GM12892 (cell line): ENCODE data around the gene RBM12.

Experiments
- DNase-seq: peaks from one replicate; pipeline ENCODE4 v3.0.0; 2011; ENCODE audit not compliant: insufficient read length
- FAIRE-seq: peaks from 2 replicates; lab custom pipeline; 2011; peaks lifted over from hg19 to GRCh38; lab: Jason Lieb, UNC
- POLR2A ChIP-seq: IDR thresholded peaks from 2 replicates; pipeline ENCODE4 v1.6.1; 2011; ENCODE audit warnings: low read depth, low read length, control low read depth
- POLR2AphosphoS5 ChIP-seq: IDR thresholded peaks from 2 replicates; pipeline ENCODE4 v1.6.1; 2011; ENCODE audit warnings: low read depth, low read length, control low read depth
- TAF1 ChIP-seq: IDR thresholded peaks from 2 replicates; pipeline ENCODE4 v1.6.1; 2011; ENCODE audit warnings: low read depth, mild to moderate bottlenecking, control low read depth, low read length, borderline replicate concordance

RBM12 gene

DNA sequence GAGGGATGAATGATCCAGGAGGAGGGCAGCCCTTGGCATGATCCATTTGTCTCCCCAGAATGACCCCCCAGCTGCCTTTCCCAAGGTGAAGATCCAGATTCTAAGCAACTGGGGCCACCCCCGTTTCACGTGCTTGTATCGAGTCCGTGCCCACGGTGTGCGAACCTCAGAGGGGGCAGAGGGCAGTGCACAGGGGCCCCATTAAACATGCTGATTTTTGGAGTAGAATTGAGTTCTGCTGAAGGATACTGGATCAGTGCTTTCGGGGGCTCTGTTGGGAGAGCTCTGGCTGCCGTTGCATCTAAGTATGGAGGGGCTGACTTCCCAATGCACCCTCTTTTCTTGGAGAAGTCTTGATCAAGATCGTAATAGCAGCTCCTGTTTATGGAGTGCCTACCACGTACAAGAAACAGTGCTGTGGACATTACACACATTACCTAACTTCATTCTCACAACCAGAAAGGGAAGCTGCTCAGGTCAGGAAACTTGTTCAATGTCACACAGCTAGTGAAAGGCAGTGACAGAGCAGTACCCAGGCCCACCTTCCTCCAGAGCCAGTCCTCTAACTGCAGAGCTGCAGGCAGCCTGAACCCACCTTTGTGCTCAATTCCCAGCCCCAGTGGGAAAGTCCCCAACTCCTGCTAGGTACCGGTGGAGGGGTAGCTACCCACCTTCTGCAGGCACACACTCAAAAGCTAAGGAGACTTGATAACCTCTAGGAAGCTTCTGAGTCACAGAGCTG is 43.7 kb downstream of the RBM12 start:
- DNase-seq (no peak), FAIRE-seq (no peak)
- TF ChIP-seq POLR2A (no peak), POLR2AphosphoS5 (no peak), TAF1 (no peak)

DNA sequence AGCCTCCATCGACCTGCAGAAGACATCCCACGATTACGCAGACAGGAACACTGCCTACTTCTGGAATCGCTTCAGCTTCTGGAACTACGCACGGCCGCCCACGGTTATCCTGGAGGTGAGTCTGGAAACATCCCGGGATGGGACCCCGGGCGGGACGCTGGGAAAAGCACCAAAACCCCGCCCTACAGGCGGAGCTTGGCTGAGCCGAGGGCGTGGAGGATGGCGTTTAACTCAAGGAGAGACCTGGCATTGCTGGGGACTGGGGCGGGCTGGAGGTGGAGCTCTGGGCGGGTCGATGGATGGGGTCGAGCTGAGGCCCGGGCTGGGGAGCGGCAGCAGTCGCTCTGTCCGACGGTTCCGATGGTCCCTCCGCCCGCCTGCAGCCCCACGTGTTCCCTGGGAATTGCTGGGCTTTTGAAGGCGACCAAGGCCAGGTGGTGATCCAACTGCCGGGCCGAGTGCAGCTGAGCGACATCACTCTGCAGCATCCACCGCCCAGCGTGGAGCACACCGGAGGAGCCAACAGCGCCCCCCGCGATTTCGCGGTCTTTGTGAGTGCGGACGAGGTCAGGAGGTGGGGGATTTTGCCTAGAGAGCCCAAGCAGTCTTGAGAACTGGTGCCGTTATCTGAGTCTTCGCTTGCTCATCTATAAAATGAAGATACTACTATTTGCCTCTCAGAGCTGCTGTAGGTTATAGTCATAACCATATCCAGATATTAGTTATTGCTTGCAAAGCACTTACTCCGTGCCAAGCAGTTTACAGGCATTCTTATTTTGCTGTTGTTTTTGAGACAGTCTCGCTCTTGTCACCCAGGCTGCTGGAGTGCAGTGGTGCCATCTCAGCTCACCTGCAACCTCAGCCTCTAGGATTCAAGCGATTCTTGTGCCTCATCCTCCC is 45.3 kb downstream of the RBM12 start:
- FAIRE-seq, result peak; percentile 85
- TF ChIP-seq POLR2A, result no peak
- no peak for TF ChIP-seq TAF1
- no peak for TF ChIP-seq POLR2AphosphoS5
- DNase-seq, result peak; percentile 72

DNA sequence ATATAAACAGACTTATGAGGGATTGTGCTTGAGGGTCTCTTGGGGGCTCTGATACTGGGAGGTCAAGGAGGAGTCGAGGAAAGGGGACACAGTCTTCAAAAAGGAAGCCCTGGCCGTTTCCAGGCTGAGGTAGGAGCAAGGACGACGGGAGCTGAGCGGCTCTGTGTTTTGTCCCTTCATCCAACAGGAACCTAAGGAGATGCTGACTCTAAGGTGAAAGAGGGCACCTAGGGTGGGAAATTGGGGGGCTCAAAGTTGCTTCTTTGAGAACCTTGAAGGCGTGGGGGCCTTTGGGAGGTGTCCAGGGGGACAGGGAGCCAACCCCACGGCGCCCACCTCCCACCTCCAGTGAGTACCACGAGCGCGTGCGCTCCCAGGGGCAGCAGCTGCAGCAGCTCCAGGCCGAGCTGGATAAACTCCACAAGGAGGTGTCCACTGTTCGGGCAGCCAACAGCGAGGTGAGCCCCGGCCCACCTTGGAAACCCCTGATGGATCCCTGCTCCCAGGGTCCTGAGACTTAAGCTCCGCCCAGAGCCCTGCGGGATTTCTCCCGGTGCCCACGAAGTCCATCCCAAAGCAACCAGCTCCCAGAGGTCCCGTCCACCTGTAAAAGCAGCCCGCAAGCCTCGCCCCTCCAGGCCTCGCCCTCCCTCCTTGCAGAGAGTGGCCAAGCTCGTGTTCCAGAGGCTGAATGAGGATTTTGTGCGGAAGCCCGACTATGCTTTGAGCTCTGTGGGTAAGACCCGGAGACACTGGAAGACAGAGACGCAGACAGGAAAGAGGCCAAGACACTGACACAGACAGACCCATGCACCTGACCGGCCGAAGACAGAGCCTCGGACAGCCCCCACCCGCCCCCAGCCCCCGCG is 46.2 kb downstream of the RBM12 start:
- FAIRE-seq, result no peak
- DNase-seq, result no peak
- TF ChIP-seq POLR2AphosphoS5, result no peak
- TF ChIP-seq TAF1, result no peak

DNA sequence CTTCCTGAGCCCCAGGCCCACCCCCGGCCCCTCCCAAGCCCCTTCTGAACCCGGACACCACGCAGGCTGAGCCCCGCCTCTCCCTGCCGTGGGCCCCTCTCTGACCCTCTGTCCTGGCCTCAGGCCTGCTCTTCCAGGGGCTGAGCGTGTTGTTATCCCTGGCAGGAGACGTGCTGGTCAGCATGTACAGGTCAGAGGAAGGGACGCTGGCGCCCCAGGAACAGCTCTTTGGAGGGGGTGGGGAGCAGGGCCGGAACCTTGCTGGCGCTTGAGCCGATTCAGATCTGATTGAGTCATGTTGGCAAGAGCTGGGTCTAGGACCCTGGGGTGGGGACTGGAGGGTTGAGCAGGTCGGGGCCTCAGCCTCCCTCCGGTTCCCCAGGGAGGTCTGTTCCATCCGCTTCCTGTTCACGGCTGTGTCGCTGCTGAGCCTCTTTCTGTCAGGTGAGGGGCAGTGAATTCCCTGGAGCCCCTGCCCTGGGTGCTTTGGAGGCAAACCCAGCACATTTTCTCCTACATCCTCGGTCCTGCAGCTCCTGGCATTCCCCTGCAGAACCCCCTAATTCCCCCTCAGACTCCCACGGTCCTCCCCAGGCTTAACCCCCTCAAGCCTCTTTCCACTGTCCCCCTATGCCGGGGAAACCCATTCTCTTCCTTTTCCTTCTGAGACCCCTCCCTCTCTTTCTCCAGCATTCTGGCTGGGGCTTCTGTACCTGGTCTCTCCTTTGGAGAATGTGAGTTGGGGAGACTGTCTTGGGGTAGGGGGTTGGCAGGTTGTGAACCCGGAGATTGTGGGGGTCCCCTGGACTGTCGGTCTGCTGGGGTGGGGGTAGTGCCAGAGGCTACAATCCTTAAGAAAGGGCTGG is 47.1 kb downstream of the RBM12 start:
- DNase-seq (no peak), FAIRE-seq (peak; percentile 54)
- no peak for TF ChIP-seq POLR2A
- TF ChIP-seq TAF1, result no peak

DNA sequence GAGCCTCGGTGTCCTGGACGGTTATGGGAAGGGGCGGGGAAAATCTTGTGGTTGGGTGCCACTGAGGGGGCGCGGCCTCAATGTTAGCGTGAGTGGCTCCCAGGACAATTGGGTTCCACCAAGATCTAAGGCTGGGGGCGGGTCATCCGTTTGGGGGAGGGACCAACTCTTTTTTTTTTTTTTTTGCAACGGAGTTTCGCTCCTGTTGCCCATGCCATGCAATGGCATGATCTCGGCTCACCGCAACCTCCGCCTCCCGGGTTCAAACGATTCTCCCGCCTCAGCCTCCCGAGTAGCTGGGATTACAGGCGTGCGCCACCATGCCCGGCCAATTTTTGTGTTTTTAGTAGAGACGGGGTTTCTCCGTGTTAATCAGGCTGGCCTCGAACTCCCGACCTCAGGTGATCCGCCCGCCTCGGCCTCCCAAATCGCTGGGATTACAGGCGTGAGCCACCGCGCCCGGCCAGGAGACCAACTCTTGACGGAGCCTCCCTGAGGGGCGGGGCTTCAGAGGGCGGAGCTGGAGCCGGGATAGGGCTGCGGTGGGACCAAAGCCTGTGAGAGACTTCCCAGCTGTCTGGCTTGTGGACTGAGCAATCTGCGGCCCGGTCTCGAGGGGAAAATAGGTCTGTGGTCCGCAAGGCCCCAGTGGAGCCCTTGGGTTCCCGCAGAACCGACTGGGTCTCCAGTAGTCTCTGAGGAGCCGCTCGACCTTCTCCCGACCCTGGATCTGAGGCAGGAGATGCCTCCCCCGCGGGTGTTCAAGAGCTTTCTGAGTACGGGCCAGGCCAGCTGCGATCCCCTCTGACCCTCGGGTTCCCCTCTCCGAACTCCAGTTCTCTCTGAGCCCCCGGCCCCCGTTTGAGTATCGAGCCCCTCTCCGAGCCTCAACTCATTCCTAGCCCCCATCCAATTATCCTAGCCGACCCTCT is 48.0 kb downstream of the RBM12 start:
- FAIRE-seq (peak; percentile 62), DNase-seq (peak; percentile 88)
- TF ChIP-seq TAF1, result no peak
- no peak for TF ChIP-seq POLR2AphosphoS5
- no peak for TF ChIP-seq POLR2A

DNA sequence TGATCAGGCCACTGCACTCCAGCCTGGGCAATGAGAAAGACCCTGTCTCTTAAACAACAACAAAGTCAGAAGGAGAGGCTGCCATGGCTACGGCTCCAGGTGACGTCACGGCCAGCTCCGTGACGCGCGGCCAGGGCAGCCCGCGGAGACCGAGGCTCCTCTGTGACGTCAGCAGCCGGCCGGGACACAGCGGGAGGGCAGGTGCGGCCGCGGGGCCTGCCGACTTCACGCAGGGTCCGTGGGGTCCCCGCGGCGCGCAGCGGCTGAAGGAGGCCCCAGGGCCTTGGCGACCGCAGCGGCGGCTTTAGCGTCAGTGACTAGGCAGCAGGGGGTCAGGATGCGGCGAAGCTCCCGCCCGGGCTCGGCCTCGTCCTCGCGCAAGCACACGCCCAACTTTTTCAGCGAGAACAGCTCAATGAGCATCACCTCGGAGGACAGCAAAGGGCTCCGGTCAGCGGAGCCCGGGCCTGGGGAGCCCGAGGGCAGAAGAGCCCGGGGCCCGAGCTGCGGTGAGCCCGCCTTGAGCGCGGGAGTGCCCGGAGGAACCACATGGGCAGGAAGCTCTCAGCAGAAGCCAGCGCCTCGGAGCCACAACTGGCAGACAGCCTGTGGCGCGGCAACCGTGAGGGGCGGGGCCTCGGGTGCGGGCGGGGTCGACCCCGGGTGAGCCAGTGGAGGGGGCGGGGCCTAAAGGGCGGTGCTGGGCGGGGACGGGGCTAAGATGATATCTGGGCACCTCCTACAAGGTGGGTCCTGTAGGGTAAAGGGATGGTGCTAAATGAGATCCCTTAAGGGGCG is 48.8 kb downstream of the RBM12 start, which contains the start of gene SPAG4:
Gene SPAG4, plus strand, starts transcription at position 163 of the 798 bp plus-strand sequence. Its CDS starts 175 bp downstream, at position 338.
- DNase-seq, result no peak
- TF ChIP-seq POLR2A, result peak; percentile 60; the same call in 1 of the 2 replicates
- TF ChIP-seq TAF1, result no peak
- no peak for TF ChIP-seq POLR2AphosphoS5
- FAIRE-seq, result peak; percentile 98

DNA sequence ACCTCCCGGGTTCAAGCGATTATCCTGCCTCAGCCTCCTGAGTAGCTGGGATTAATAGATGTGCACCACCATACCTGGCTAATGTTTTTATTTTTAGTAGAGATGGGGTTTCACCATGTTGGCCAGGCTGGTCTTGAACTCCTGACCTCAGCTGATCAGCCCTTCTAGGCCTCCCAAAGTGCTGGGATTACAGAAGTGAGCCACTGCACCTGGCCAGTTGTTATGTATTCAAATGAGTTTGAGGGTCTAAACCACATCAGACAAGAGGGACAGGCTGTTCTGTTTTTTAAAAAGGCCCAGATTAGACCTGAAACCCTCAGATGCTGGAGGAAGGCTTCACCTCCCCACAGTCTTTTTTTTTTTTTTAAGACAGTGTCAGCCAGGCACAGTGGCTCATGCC is 53.2 kb downstream of the RBM12 start:
- TF ChIP-seq POLR2AphosphoS5, result no peak
- no peak for TF ChIP-seq POLR2A
- TF ChIP-seq TAF1, result no peak
- FAIRE-seq, result peak; percentile 63
- no peak for DNase-seq

DNA sequence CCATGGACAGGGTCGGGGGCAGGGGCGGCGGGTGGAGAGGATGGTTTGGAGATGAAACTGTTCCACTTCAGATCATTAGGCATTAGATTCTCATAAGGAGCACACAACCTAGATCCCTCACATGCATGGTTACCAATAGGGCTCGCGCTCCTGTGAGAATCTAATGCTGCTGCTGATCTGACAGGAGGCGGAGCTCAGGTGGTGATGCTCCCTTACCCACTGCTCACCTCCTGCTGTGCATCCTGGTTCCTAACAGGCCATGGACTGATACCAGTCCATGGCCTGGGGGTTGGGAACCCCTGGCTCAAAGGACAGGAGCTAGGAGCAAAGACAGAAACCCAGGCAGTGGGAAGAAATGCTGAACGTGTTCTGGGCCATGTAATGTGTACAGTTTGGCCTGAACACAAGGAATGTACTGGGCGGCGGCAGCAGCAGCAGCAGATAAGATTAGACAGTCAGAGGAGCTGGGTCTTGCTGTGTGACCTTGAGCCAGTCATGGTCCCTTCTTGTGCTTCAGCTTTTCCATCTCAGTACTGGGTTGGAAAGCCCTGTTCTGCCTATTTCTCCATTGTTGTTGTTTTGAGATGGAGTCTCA is 53.8 kb downstream of the RBM12 start:
- TF ChIP-seq POLR2A (no peak), TAF1 (no peak), POLR2AphosphoS5 (no peak)
- DNase-seq (no peak), FAIRE-seq (no peak)
